HFFc6 (cell line): ENCODE measurements around the gene GRK2. TPM values are rescaled to one million over a fixed set of nuclear protein-coding genes. Genes with fewer than 3 reads are reported as not detected.
A peak's percentile ranks its signal among the peaks of the same experiment; 100 is the strongest.

Source experiments
- DNase-seq: peaks from one replicate; pipeline ENCODE4 v3.0.0-alpha.2; 2018
- H3K27ac Mint-ChIP-seq: 2 replicates; pipeline ENCODE4 v1.8.0; 2020; ENCODE audit warnings: mild to moderate bottlenecking, mixed read lengths
- H3K27me3 Mint-ChIP-seq: 2 replicates; pipeline ENCODE4 v1.8.0; 2021; ENCODE audit warnings: mild to moderate bottlenecking, moderate library complexity, mixed read lengths; ENCODE audit not compliant: insufficient read depth
- H3K36me3 Mint-ChIP-seq: 2 replicates; pipeline ENCODE4 v1.8.0; 2021; ENCODE audit warnings: low read depth, mixed read lengths
- H3K4me1 Mint-ChIP-seq: 2 replicates; pipeline ENCODE4 v1.8.0; 2020; ENCODE audit warnings: low read depth, mixed read lengths
- H3K4me3 Mint-ChIP-seq: 2 replicates; pipeline ENCODE4 v1.8.0; 2020; ENCODE audit warnings: mild to moderate bottlenecking, moderate library complexity, mixed read lengths
- H3K9me3 Mint-ChIP-seq: 2 replicates; pipeline ENCODE4 v1.8.0; 2020; ENCODE audit warnings: mild to moderate bottlenecking, mixed read lengths
- total RNA-seq, 6 experiments: library from RNA; stranded (reverse); fragmentation: NEBNext Ultra II Directional; extraction: Animal tissue kit (Norgen Biotek cat#: 25700); gene quantifications; 2 replicates in 1 of 6; 3 replicates in 5 of 6; pipeline ENCODE4 v1.2.3, GENCODE V29; 2021
- TF ChIP-seq, protein P1 (sequence below): fragments of 200-600 bp; sonication (generic); IDR thresholded peaks from 2 replicates; pipeline ENCODE4 v1.5.0; 2021; ENCODE audit warnings: antibody characterized with exemption, mild to moderate bottlenecking

The GRK2 gene
- total RNA-seq, 6 experiments from 2014 or later: 26.2 to 35.5 (median 32.1) TPM

- TF ChIP-seq, protein P1, sequence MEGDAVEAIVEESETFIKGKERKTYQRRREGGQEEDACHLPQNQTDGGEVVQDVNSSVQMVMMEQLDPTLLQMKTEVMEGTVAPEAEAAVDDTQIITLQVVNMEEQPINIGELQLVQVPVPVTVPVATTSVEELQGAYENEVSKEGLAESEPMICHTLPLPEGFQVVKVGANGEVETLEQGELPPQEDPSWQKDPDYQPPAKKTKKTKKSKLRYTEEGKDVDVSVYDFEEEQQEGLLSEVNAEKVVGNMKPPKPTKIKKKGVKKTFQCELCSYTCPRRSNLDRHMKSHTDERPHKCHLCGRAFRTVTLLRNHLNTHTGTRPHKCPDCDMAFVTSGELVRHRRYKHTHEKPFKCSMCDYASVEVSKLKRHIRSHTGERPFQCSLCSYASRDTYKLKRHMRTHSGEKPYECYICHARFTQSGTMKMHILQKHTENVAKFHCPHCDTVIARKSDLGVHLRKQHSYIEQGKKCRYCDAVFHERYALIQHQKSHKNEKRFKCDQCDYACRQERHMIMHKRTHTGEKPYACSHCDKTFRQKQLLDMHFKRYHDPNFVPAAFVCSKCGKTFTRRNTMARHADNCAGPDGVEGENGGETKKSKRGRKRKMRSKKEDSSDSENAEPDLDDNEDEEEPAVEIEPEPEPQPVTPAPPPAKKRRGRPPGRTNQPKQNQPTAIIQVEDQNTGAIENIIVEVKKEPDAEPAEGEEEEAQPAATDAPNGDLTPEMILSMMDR: peak; percentile 81
- peak overlapping the region; percentile 83 for H3K4me3 Mint-ChIP-seq
- H3K4me1 Mint-ChIP-seq: peaks cover 67% of the 10 kb centered on the region
- no peak for DNase-seq
- no peaks in the 10 kb centered on the region; the same call in 1 of the 2 replicates for H3K36me3 Mint-ChIP-seq
- H3K27ac Mint-ChIP-seq: peak overlapping the region; percentile 58
- no peaks in the 10 kb centered on the region; the same call in 1 of the 2 replicates for H3K27me3 Mint-ChIP-seq
- H3K9me3 Mint-ChIP-seq: no peaks in the 10 kb centered on the region
Observed at GRCh38 chr11:67265633-67266448, 432 bp upstream of the GRK2 start.

DNA sequence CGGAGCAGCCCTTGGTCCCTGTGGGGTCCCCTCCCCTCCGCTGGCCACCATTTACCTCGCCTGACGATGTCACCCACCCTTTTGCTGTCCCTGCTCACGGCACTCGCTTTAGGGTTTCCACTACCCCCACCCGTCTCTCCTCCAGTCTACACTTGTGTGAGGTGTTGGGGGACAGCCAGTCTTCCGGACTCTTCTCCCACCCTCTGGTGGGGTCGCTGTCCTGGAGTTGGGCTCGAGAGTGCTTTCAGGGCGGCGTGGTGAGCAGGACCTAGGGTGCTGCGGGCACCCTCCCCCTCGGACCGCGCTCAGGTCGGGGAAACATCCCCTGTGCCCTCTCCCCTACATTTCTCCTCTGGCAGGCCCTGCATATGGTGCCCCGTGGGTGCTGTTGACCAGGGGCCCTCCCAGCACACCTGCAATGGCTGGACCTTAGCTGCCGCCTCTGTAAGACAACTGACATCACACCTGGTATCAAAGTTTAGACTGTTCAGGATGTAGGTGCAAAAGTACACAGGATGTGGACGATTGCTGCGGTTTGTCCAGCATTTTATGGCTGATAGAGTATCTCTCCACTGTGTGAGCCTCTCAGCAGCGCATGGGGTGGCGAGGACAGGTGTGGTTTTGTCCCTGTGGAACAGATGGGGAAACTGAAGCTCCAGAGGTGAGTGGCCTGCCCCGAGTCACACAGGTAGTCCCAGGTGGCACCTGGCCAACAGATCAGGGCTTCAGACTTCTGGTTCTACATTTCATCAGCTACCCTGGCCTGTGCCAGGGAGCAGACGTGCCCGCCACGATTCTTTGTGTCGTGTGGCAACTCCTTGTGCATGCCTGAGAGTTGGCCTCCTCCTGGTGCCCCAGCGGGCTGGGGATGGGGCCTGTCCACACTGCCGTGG is 1.2 kb downstream of the GRK2 start:
- TF ChIP-seq, protein P1: peak; percentile 31; the same call in 1 of the 2 replicates
- no peaks in the 10 kb centered on the region; the same call in 1 of the 2 replicates for H3K36me3 Mint-ChIP-seq
- H3K27me3 Mint-ChIP-seq: no peaks in the 10 kb centered on the region; the same call in 1 of the 2 replicates
- H3K4me3 Mint-ChIP-seq: peak overlapping the region; percentile 98
- H3K9me3 Mint-ChIP-seq: no peaks in the 10 kb centered on the region
- no peak for DNase-seq
- peaks cover 54% of the 10 kb centered on the region for H3K4me1 Mint-ChIP-seq
- H3K27ac Mint-ChIP-seq: peak overlapping the region; percentile 66

- H3K4me3 Mint-ChIP-seq: peak overlapping the region; percentile 98
- H3K9me3 Mint-ChIP-seq: no peaks in the 10 kb centered on the region
- H3K27me3 Mint-ChIP-seq: no peaks in the 10 kb centered on the region; the same call in 1 of the 2 replicates
- no peak for DNase-seq
- H3K36me3 Mint-ChIP-seq: no peaks in the 10 kb centered on the region; the same call in 1 of the 2 replicates
- H3K27ac Mint-ChIP-seq: no peak overlapping the region
- TF ChIP-seq, protein P1: no peak
- peaks cover 45% of the 10 kb centered on the region for H3K4me1 Mint-ChIP-seq
Observed at GRCh38 chr11:67268081-67268961, 2.0 kb downstream of the GRK2 start.

GRCh38 chr11:67268962-67269268 is 2.6 kb downstream of the GRK2 start:
- Mint-ChIP-seq H3K4me3 (no peak overlapping the region), H3K27me3 (no peaks in the 10 kb centered on the region; the same call in 1 of the 2 replicates), H3K36me3 (no peaks in the 10 kb centered on the region; the same call in 1 of the 2 replicates), H3K9me3 (no peaks in the 10 kb centered on the region), H3K27ac (no peak overlapping the region), H3K4me1 (peaks cover 43% of the 10 kb centered on the region)
- no peak for DNase-seq
- TF ChIP-seq, protein P1: no peak
